ENCODE data around the gene FMN2.

The FMN2 gene

GRCh38 chr1:240462766-240463395, 371.2 kb downstream of the FMN2 start:
- no peak for DNase-seq (ENCODE audit: low read depth)
- no peak for TF ChIP-seq CTCF (IDR thresholded peaks at IDR 0.05; ENCODE audit: insufficient read depth, low read depth, low read length, missing control alignments)
- H3K4me3 ChIP-seq (ENCODE audit: low read length): no peak overlapping the region

- no peak overlapping the region for H3K4me3 ChIP-seq (ENCODE audit: low read length)
- TF ChIP-seq CTCF (IDR thresholded peaks at IDR 0.05; ENCODE audit: insufficient read depth, low read depth, low read length, missing control alignments): no peak
- DNase-seq (ENCODE audit: low read depth): peak; percentile 7
These were observed 372.4 kb downstream of the FMN2 start for GRCh38 chr1:240464099-240464498.

DNA sequence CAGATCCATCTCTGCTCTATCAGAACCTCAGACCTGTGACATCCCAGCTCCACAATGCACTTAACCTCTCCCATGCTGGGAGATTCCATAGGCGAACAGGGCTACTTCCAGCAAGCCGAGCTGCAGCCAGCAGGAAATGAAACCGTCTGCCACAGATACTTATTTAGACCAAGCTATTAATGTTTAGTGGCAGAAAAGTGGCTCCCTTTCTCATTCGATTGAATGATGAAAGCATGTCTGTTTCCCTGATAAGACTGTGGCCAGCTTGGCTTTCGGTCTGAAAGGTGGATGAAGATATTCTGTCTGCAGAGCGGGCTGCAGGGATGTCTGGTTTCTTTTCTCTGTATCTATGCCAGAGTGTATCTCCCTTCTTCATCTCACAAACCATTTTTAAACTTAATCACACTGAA, 373.9 kb downstream of the FMN2 start:
- TF ChIP-seq CTCF (IDR thresholded peaks at IDR 0.05; ENCODE audit: insufficient read depth, low read depth, low read length, missing control alignments): no peak
- DNase-seq (ENCODE audit: low read depth): no peak

GRCh38 chr1:240466509-240466908, 374.8 kb downstream of the FMN2 start:
- no peak for DNase-seq (ENCODE audit: low read depth)
- H3K4me3 ChIP-seq (ENCODE audit: low read length): no peak overlapping the region
- no peak for TF ChIP-seq CTCF (IDR thresholded peaks at IDR 0.05; ENCODE audit: insufficient read depth, low read depth, low read length, missing control alignments)

More for the DNA sequence above, 373.9 kb downstream of the FMN2 start:
- H3K4me3 ChIP-seq (ENCODE audit: low read length): no peak overlapping the region

DNA sequence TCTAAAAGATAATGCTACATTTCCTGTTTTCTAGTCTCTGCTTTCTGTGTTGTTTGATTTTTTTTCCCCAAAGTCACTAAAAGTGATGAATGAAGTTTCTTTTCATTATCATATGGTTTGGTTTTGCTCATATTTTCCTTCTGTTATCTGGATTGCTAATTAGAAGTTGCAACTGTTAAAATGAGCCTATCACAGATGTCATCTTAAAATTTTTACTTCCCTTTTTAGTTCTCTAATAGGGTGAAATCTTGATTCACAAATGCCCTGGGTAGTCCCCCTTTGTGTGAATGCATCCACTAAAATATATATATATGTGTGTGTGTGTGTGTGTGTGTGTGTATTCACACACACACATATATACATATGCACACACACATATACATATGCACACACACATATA, 376.2 kb downstream of the FMN2 start:
- H3K4me3 ChIP-seq (ENCODE audit: low read length): no peak overlapping the region
- TF ChIP-seq CTCF (IDR thresholded peaks at IDR 0.05; ENCODE audit: insufficient read depth, low read depth, low read length, missing control alignments): no peak
- DNase-seq (ENCODE audit: low read depth): no peak

DNA sequence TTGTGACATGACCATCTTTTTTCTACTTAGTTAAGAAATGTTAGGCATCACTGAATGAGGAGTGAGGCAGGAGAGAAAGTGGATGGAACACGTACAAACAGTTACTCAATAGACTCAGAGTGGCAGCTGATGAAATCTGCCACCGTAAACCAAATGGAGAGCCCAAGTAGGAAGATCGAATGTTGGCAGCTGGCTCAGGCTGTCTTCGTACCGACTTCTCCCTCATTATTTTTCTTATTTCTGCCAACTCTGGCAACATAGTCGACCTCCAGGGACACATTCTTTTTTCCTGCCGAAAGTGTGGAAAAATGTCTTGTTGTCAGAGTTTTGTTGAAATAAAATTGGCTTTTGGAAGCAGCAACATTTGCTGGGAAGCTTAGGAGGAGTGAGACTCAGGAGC, 377.0 kb downstream of the FMN2 start:
- H3K4me3 ChIP-seq (ENCODE audit: low read length): no peak overlapping the region
- DNase-seq (ENCODE audit: low read depth): no peak
- no peak for TF ChIP-seq CTCF (IDR thresholded peaks at IDR 0.05; ENCODE audit: insufficient read depth, low read depth, low read length, missing control alignments)

DNA sequence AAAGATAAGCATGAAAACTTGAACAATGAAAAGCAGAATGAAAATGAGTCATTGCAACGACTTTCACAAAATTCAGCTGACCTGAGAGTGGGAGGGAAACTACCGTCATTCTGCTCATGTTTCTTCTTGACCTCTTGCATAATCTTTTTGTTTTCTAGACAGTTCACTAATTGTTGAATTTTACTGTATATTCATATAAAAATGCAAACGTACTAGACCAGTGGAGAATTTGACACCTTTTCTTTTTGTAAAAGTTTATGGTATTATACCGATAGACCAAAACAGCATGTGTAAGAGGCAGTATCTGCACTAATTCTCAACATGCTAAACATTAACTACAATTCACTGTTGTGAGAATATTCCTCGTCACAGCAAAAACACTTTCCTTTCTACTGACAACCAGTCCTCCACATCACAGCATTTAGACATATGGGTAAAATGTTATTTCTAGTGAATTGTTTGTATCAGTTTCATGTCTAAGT, 382.5 kb downstream of the FMN2 start:
- H3K4me3 ChIP-seq (ENCODE audit: low read length): no peak overlapping the region
- no peak for TF ChIP-seq CTCF (IDR thresholded peaks at IDR 0.05; ENCODE audit: insufficient read depth, low read depth, low read length, missing control alignments)
- peak; percentile 57 for DNase-seq (ENCODE audit: low read depth)
